NCI-H510A (cell line): Measurements from ENCODE around the gene DCTN2.
"Not testable (repeated sequence)": the region's sequence is repeated elsewhere in the genome, so short reads cannot be mapped to it uniquely, and the experiment has no call there.

Source experiments
- DNase-seq: peaks from one replicate; lab custom pipeline; 2025; lab: John Stamatoyannopoulos, UW

The DCTN2 gene

GRCh38 chr12:57515408-57515933 is 31.5 kb downstream of the DCTN2 start:
- no peak for DNase-seq

GRCh38 chr12:57514720-57515407 is 32.1 kb downstream of the DCTN2 start:
- peak; percentile 35 for DNase-seq

- not testable (repeated sequence) for DNase-seq
Measured at GRCh38 chr12:57514246-57514645, 32.7 kb downstream of the DCTN2 start.

DNA sequence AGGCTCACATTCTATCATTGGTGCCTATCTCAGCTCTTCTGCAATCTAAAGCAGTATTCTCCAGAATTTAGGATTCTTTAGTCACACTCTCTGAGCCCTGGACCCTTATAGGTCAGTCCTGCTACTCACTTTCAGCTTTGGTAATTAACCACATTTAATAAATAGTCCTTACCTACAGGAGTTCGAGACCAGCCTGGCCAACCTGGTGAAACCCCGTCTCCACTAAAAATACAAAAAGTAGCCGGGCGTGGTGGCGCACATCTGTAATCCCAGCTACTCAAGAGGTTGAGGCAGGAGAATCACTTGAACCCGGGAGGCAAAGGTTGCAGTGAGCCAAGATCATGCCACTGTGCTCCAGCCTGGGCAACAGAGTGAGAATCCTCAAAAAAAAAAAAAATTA is 33.3 kb downstream of the DCTN2 start:
- DNase-seq = not testable (repeated sequence)

DNA sequence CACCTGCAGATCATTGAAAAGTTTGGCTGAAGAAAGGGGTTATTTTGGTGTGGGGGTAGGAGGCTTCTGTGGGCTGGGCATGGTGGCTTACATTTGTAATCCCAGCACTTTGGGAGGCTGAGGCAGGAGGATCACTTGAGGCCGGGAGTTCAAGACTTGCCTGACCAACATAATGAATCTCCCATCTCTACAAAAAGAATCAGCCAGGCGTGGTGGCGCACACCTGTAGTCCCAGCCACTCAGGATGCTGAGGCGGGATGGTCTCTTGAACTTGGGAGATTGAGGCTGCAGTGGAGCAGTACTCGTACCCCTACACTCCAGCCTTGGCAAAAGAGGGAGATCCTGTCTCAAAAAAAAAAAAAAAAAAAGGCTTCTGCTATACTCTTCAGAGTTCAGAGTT is 33.7 kb downstream of the DCTN2 start:
- no peak for DNase-seq

- DNase-seq = no peak
Measured at GRCh38 chr12:57512665-57513064, 34.3 kb downstream of the DCTN2 start.

DNA sequence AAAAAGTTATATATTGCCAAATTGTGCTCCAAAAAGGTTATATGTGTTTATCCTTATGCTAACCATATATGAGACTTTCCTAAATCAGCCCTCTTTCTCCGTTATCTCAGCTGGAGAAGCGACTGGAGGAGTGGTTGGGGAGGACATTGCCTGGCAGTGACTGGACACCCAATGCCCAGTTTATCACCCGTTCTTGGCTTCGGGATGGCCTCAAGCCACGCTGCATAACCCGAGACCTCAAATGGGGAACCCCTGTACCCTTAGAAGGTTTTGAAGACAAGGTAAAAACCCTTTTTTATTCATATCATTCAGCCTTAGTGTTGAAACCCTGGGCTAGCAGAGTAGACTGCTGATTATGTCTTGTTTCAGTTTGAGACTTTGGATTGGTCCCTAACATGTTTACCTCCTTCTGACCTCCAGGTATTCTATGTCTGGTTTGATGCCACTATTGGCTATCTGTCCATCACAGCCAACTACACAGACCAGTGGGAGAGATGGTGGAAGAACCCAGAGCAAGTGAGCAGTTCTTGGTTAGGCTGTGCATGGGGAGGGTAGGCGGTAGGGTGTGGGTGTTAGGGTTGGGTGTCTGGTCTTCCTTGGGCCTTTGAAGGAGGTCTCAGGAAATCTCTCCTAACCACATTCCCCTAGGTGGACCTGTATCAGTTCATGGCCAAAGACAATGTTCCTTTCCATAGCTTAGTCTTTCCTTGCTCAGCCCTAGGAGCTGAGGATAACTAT is 35.2 kb downstream of the DCTN2 start:
- DNase-seq = no peak

GRCh38 chr12:57511161-57511560 is 35.8 kb downstream of the DCTN2 start:
- DNase-seq = no peak

- DNase-seq = not testable (repeated sequence)
Measured at GRCh38 chr12:57507796-57508195, 39.2 kb downstream of the DCTN2 start.

DNA sequence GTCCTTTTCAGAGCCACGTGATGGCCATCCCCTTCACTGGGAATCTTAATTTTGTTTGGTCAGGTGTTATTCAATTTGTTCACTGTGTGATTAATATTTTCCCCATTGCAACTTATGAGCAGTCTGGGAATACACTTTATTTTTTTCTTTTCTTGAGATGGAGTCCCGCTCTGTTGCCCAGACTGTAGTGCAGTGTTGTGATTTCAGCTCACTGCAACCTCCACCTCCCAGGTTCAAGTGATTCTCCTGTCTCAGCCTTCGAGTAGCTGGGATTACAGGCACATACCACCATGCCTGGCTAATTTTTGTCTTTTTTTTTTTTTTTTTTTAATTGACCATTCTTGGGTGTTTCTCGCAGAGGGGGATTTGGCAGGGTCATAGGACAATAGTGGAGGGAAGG is 40.5 kb downstream of the DCTN2 start:
- DNase-seq = not testable (repeated sequence)

DNA sequence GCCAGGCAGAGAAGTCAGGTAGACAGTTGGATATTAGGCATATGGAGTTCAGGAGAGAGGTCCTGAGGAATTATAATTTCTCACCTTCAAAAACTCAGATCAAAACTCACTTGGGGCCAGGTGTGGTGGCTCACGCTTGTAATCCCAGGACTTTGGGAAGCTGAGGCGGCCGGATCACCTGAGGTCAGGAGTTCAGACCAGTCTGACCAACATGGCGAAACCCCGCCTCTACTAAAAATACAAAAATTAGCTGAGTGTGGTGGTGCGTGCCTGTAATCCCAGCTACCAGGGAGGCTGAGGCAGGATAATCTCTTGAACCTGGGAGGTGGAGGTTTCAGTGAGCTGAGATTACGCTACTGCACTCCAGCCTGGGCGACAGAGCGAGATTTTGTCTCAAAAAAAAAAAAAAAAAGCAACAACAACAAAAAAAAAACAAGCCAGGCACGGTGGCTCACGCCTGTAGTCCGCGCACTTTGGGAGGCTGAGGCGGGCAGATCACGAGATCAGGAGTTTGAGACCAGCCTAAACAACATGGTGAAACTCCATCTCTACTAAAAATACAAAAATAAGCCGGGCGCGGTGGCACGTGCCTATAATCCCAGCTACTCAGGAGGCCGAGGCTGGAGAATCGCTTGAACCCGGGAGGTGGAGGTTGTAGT is 44.6 kb downstream of the DCTN2 start:
- not testable (repeated sequence) for DNase-seq

DNA sequence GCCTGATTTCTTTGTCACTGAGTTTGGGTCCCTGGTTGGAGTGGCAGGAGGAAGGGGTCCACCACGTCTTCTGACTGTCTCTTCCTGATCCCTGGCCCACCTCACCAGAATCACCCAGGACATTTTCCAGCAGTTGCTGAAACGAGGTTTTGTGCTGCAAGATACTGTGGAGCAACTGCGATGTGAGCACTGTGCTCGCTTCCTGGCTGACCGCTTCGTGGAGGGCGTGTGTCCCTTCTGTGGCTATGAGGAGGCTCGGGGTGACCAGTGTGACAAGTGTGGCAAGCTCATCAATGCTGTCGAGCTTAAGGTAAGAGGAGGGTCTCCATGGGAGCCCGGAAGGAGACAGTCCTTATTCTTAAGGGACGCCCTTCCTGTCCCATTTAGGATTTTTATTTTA is 46.8 kb downstream of the DCTN2 start:
- DNase-seq = no peak

- no peak for DNase-seq
Measured at GRCh38 chr12:57498571-57498970, 48.4 kb downstream of the DCTN2 start.

GRCh38 chr12:57498132-57498502 is 48.9 kb downstream of the DCTN2 start:
- no peak for DNase-seq

DNA sequence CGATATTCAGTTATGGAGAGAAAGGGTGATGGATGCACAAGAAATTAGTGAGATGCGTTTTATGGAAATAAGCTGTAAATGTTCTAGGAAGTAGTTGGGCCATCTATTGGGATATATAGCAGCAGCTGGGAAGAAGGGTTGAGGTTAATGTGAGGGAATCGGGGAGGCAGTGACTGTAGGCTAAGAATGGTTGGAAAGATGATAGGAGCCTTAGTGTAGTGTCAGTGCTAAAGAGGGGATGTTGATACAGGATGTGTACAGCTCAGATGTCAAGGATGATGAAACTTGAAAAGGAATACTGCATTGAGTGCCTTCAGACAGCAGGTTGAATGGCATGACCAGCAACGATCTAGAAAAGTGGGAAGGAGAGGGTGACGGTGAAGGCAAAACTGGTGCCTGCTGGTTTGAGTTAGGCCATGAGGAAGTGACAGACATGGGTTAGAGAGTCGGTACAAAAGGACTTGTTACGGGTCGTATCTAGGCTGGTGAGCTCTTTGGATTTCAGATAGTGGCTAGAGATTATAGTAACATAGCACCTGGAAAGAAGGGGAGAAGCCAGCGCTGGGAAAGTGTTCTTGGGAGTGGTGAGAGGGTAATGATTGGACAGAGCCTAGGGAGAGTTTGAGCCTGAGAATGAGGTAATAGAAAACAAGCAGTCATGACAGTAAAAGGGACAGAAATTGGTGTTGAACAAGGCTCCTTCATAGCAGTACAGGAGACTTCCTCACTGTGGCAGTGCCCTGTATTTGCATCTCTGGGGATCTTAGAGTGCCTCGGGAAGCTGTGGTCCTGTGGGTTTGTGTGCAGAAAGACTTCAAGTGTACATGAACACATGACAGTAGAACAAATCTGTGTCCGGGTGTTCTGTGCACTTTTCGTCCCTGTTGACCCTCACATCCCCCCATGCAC is 49.5 kb downstream of the DCTN2 start:
- DNase-seq = no peak

GRCh38 chr12:57496822-57497221 is 50.2 kb downstream of the DCTN2 start:
- no peak for DNase-seq

DNA sequence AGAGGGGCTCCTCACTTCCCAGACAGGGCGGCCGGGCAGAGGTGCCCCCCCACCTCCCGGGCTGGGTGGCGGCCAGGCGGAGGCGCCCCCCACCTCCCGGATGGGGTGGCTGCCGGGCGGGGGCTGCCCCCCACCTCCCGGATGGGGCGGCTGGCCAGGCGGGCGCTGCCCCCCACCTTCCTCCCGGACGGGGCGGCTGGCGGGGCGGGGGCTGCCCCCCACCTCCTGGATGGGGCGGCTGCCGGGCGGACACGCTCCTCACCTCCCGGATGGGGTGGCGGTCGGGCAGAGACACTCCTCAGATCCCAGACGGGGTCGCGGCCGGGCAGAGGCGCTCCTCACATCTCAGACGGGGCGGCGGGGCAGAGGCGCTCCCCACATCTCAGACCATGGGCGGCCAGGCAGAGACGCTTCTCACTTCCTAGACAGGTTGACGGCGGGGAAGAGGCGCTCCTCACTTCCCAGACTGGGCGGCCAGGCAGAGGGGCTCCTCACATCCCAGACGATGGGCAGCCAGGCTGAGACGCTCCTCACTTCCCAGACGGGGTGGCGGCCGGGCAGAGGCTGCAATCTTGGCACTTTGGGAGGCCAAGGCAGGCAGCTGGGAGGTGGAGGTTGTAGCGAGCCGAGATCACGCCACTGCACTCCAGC is 51.8 kb downstream of the DCTN2 start:
- not testable (repeated sequence) for DNase-seq

DNA sequence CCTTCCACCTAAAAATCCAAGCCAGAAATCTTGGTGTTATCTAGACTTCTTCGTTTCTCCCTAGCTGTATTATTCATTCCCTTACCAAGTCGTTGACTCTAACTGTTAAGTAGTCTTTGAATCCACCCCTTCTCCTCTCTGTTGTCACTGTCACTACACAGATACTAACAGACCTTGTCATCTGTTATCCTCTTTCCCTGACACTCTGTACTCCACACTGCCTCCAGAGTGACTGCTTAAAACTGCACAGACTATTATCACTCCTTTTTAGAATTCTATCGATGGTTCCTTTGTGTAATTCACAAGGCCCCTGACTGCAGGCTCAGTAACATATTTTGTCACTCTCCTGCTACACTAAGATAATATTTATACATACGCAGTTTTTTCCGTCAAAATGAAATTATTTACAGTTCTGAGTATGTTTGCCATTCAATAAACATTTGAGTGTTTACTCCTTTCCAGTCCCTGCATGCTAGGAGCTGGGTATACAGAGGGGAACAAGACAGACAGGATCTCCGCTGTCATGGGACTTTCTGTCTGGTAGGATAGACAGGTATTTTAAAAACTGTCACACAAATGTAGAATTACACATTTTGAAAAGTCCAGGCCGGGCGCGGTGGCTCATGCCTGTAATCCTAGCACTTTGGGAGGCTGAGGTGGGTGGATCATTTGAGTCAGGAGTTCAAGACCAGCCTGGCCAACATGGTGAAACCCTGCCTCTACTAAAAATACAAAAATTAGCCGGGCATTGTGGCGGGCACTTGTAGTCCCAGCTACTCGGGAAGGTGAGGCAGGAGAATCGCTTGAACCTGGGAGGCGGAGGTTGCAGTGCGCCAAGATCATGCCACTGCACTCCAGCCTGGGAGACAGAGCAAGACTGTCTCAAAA is 55.4 kb downstream of the DCTN2 start:
- no peak for DNase-seq

DNA sequence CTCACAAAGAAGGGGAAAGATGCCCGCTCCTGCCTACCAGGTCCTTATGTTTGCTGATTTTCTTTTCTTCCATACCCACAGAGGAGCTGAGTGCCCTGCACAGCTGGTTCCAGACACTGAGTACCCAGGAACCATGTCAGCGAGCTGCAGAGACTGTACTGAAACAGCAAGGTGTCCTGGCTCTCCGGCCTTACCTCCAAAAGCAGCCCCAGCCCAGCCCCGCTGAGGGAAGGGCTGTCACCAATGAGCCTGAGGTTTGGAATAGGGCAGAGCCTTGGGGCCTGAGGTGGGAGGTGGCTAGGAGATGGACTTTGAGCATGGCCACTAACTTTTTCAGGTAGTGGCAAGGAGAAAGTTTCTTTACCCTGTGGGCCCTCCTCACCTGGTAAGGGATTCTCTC is 56.9 kb downstream of the DCTN2 start:
- DNase-seq = no peak

- no peak for DNase-seq
Measured at GRCh38 chr12:57489157-57489641, 57.8 kb downstream of the DCTN2 start.
